Cardiac muscle cell (in vitro differentiated cells and primary cell): Measurements from ENCODE around the gene MYCBPAP. TPM values are rescaled to one million over a fixed set of nuclear protein-coding genes. Genes with fewer than 3 reads are reported as not detected.
A peak's percentile ranks its signal among the peaks of the same experiment; 100 is the strongest.

Source experiments
- DNase-seq, 2 donors: peaks; one replicate each; pipeline versions ENCODE4 v3.0.0 to v3.0.0-alpha.2; 2010 to 2017; ENCODE audit warnings: low read depth in 1 of 2, low spot score in 1 of 2
- H3K27ac ChIP-seq: fragments of 200-600 bp; sonication (generic); 2 replicates; pipeline ENCODE4 v1.5.1; 2016
- H3K27me3 ChIP-seq: fragments of 200-600 bp; sonication (generic); 2 replicates; pipeline ENCODE4 v1.6.0; 2016; ENCODE audit warnings: control low read depth
- H3K36me3 ChIP-seq: fragments of 200-600 bp; sonication (generic); 2 replicates; pipeline ENCODE4 v1.5.1; 2016; ENCODE audit warnings: control low read depth
- H3K4me1 ChIP-seq: fragments of 200-600 bp; sonication (generic); 2 replicates; pipeline ENCODE4 v1.8.1; 2017; ENCODE audit warnings: low read depth, mild to moderate bottlenecking, mixed run types
- H3K4me3 ChIP-seq: fragments of 200-600 bp; sonication (generic); 2 replicates; pipeline ENCODE4 v1.5.1; 2016; ENCODE audit warnings: mild to moderate bottlenecking
- H3K9me3 ChIP-seq: fragments of 200-600 bp; sonication (generic); 2 replicates; pipeline ENCODE4 v1.5.1; 2017; ENCODE audit warnings: low read depth, mild to moderate bottlenecking, control low read depth
- CTCF ChIP-seq: IDR thresholded peaks from 2 replicates; pipeline ENCODE4 v1.5.1; 2012; ENCODE audit warnings: low read depth, mild to moderate bottlenecking, low read length
- polyA plus RNA-seq: library from polyadenylated mRNA; unstranded; fragments of >200 nt; fragmentation: Nextera tagmentation; extraction: Ambion mirVana; gene quantifications from 2 replicates; pipeline ENCODE4 v1.2.1, GENCODE V29; 2016
- total RNA-seq: library from RNA; depleted of rRNA; stranded (reverse); fragments of >200 nt; gene quantifications from 2 replicates; pipeline ENCODE4 v1.2.3, GENCODE V29; 2016

The MYCBPAP gene
- total and polyA plus RNA-seq, 2 experiments from 2014 or later, result 1.2 to 3.2 TPM

- Histone ChIP-seq H3K9me3 (no peaks in the 10 kb centered on the region), H3K4me3 (peak overlapping the region; percentile 33), H3K27me3 (no peaks in the 10 kb centered on the region), H3K4me1 (peaks cover 12% of the 10 kb centered on the region), H3K27ac (no peak overlapping the region), H3K36me3 (no peaks in the 10 kb centered on the region)
- no peak for TF ChIP-seq CTCF
- no peak for DNase-seq
These were observed 34.8 kb downstream of the MYCBPAP start for GRCh38 chr17:50542795-50543774.

- no peak overlapping the region for H3K27ac ChIP-seq
- peaks cover 12% of the 10 kb centered on the region for H3K4me1 ChIP-seq
- no peaks in the 10 kb centered on the region for H3K36me3 ChIP-seq
- no peak for TF ChIP-seq CTCF
- no peak overlapping the region for H3K4me3 ChIP-seq
- no peaks in the 10 kb centered on the region for H3K27me3 ChIP-seq
- no peaks in the 10 kb centered on the region for H3K9me3 ChIP-seq
- no peak for DNase-seq
These were observed 36.3 kb downstream of the MYCBPAP start for GRCh38 chr17:50544516-50544915.

- H3K4me1 ChIP-seq, result peaks cover 12% of the 10 kb centered on the region
These were observed 37.1 kb downstream of the MYCBPAP start for GRCh38 chr17:50545311-50545710.

GRCh38 chr17:50546701-50547034 is 38.4 kb downstream of the MYCBPAP start:
- no peak for DNase-seq
- H3K9me3 ChIP-seq, result no peaks in the 10 kb centered on the region
- no peak for TF ChIP-seq CTCF
- peaks cover 6% of the 10 kb centered on the region for H3K4me1 ChIP-seq
- no peak overlapping the region for H3K27ac ChIP-seq
- no peak overlapping the region for H3K4me3 ChIP-seq
- no peaks in the 10 kb centered on the region for H3K27me3 ChIP-seq
- H3K36me3 ChIP-seq, result no peaks in the 10 kb centered on the region

More at GRCh38 chr17:50545311-50545710, 37.1 kb downstream of the MYCBPAP start:
- DNase-seq, result no peak
- Histone ChIP-seq H3K27me3 (no peaks in the 10 kb centered on the region), H3K4me3 (no peak overlapping the region), H3K27ac (no peak overlapping the region), H3K36me3 (no peaks in the 10 kb centered on the region), H3K9me3 (no peaks in the 10 kb centered on the region)
- no peak for TF ChIP-seq CTCF

- Histone ChIP-seq H3K36me3 (no peaks in the 10 kb centered on the region), H3K27ac (peak within 1 kb of the TSS; percentile 36), H3K27me3 (no peaks in the 10 kb centered on the region), H3K9me3 (no peaks in the 10 kb centered on the region), H3K4me1 (peaks cover 5% of the 10 kb centered on the region), H3K4me3 (peak within 1 kb of the TSS; percentile 46)
- DNase-seq, result peak; percentile 95
- TF ChIP-seq CTCF, result peak; percentile 95
These were observed 38.9 kb downstream of the MYCBPAP start, which contains the start of gene SPATA20 for GRCh38 chr17:50547035-50547735. TSS of gene SPATA20 (plus strand) at chr17:50547174. CDS start at chr17:50547209, 35 bp downstream.
